GM12878 (cell line): ENCODE results near the gene HDAC8. TPM values are rescaled to one million over a fixed set of nuclear protein-coding genes. Genes with fewer than 3 reads are reported as not detected.

ENCODE experiments used
- ATAC-seq: fragments of 200-7000 bp; cut with Tn5 transposase; 3 replicates; pipeline ENCODE4 v1.9.1; 2020; ENCODE audit warnings: mild to moderate bottlenecking, moderate library complexity
- BruUV-seq: library from RNA; stranded (reverse); fragments of 400-500 nt; replicated peaks from 2 replicates; lab custom pipeline; 2021; lab: Mats Ljungman, UMichigan
- CTCF ChIA-PET: fragments of 300-600 bp; sonication (Branson Sonifier 250); formaldehyde crosslinking; extraction: SDS; loops from one replicate; lab custom pipeline; 2021; ENCODE audit warnings: inconsistent platforms; lab: Yijun Ruan, JAX
- POLR2A ChIA-PET: fragments of 350-600 bp; formaldehyde crosslinking; extraction: SDS; loops from one replicate; lab custom pipeline; 2021; ENCODE audit warnings: inconsistent platforms; lab: Charles Lee
- RAD21 ChIA-PET: fragments of 300-600 bp; sonication (Branson Sonifier 250); formaldehyde crosslinking; loops from one replicate; lab custom pipeline; 2023; ENCODE audit warnings: antibody characterized with exemption; ENCODE audit not compliant: unreplicated experiment; lab: Charles Lee
- SMC1A ChIA-PET: fragments of 300-600 bp; sonication (Branson Sonifier 250); formaldehyde crosslinking; loops from one replicate; lab custom pipeline; 2023; ENCODE audit not compliant: unreplicated experiment, uncharacterized antibody; lab: Charles Lee
- DNase-seq: peaks from one replicate; pipeline ENCODE4 v3.0.0-alpha.2; 2011; ENCODE audit warnings: low read depth, low spot score
- FAIRE-seq: peaks from 3 replicates; lab custom pipeline; 2011; peaks lifted over from hg19 to GRCh38; lab: Jason Lieb, UNC
- H2AFZ ChIP-seq: 2 replicates; pipeline ENCODE4 v1.6.0; 2011; ENCODE audit warnings: low read depth, low read length, control low read depth; ENCODE audit not compliant: control insufficient read depth
- H3K27ac ChIP-seq: 2 replicates; pipeline ENCODE4 v1.5.1; 2011; ENCODE audit warnings: control low read depth; ENCODE audit not compliant: control insufficient read depth, insufficient read depth
- H3K27me3 ChIP-seq, 2 experiments: replicated peaks in 1 of 2; 2 replicates each; pipeline versions ENCODE4 v1.6.0 to v1.6.1; 2011; ENCODE audit warnings: low read length in 1 of 2; ENCODE audit not compliant: control insufficient read depth in 2 of 2, insufficient read depth in 2 of 2
- H3K36me3 ChIP-seq, 2 experiments: 2 replicates each; pipeline ENCODE4 v1.5.1; 2011; ENCODE audit warnings: low read length in 1 of 2; ENCODE audit not compliant: control insufficient read depth in 2 of 2, insufficient read depth in 2 of 2
- H3K4me1 ChIP-seq: 2 replicates; pipeline ENCODE4 v1.6.1; 2011; ENCODE audit warnings: mild to moderate bottlenecking, low read length, moderate library complexity, mixed read lengths; ENCODE audit not compliant: control insufficient read depth, insufficient read depth
- H3K4me2 ChIP-seq: 2 replicates; pipeline ENCODE4 v1.6.0; 2011; ENCODE audit warnings: control low read depth; ENCODE audit not compliant: control insufficient read depth, insufficient read depth
- H3K4me3 ChIP-seq: fragments of 200-600 bp; sonication (generic); 2 replicates; pipeline ENCODE4 v1.5.1; 2016
- H3K79me2 ChIP-seq: 2 replicates; pipeline ENCODE4 v1.6.0; 2011; ENCODE audit warnings: low read length; ENCODE audit not compliant: control insufficient read depth, insufficient read depth
- H3K9ac ChIP-seq: 2 replicates; pipeline ENCODE4 v1.8.0; 2011; ENCODE audit warnings: low read length, control low read depth, mixed read lengths; ENCODE audit not compliant: control insufficient read depth, insufficient read depth
- H3K9me3 ChIP-seq: replicated peaks from 3 replicates; pipeline ENCODE4 v1.5.1; 2011; ENCODE audit warnings: mild to moderate bottlenecking, low read length; ENCODE audit not compliant: control insufficient read depth, insufficient read depth
- H4K20me1 ChIP-seq: 2 replicates; pipeline ENCODE4 v1.6.0; 2011; ENCODE audit not compliant: control insufficient read depth, insufficient read depth
- ATF7 ChIP-seq: fragments of 450-650 bp; IDR thresholded peaks from 2 replicates; pipeline ENCODE4 v1.6.1; 2016; ENCODE audit warnings: low read depth, mild to moderate bottlenecking
- BRCA1 ChIP-seq: IDR thresholded peaks from 2 replicates; pipeline ENCODE4 v1.6.1; 2011; ENCODE audit warnings: low read depth, low read length, improper control_type of control experiment
- CHD2 ChIP-seq: IDR thresholded peaks from 2 replicates; pipeline ENCODE4 v1.6.1; 2011; ENCODE audit warnings: low read depth, low read length, improper control_type of control experiment, borderline replicate concordance
- EZH2 ChIP-seq: IDR thresholded peaks from 2 replicates; pipeline ENCODE4 v1.6.1; 2012; ENCODE audit warnings: low read depth, mild to moderate bottlenecking, control low read depth, inconsistent platforms, low read length, borderline replicate concordance; ENCODE audit not compliant: control insufficient read depth
- MEF2A ChIP-seq: IDR thresholded peaks from 2 replicates; pipeline ENCODE4 v1.6.1; 2011; ENCODE audit warnings: low read depth, mild to moderate bottlenecking, low read length, moderate library complexity; ENCODE audit not compliant: insufficient read depth
- PAX8 ChIP-seq: fragments of 450-650 bp; IDR thresholded peaks from 2 replicates; pipeline ENCODE4 v1.6.1; 2017; ENCODE audit warnings: mild to moderate bottlenecking, moderate library complexity
- RELB ChIP-seq: fragments of 450-650 bp; IDR thresholded peaks from 2 replicates; pipeline ENCODE4 v1.6.1; 2017; ENCODE audit warnings: low read depth, mild to moderate bottlenecking, moderate library complexity
- SREBF1 ChIP-seq: IDR thresholded peaks from 2 replicates; pipeline ENCODE4 v1.6.1; 2012; ENCODE audit warnings: mild to moderate bottlenecking, low read length
- ZNF207 ChIP-seq: fragments of 450-650 bp; IDR thresholded peaks from 2 replicates; pipeline ENCODE4 v1.6.1; 2014; ENCODE audit warnings: antibody characterized with exemption, mild to moderate bottlenecking, borderline replicate concordance
- in situ Hi-C: fragments of 300-500 bp; cut with MboI; formaldehyde crosslinking; loops from 9 replicates; pipeline ENCODE4 v1.14.3; 2018; ENCODE audit warnings: mixed read lengths
- intact Hi-C: fragments of 100-400 bp; cut with micrococcal nuclease; formaldehyde crosslinking; loops from one replicate; pipeline ENCODE4 v1.14.2; 2022; ENCODE audit not compliant: unreplicated experiment
- polyA plus RNA-seq, 11 experiments: library from polyadenylated mRNA; depleted of rRNA in 4 of 11; unstranded in 6 of 11; stranded (reverse) in 5 of 11; fragments of >200 nt; fragmentation: Nextera tagmentation in 4 of 11; fragmentation: Illumina TruSeq in 1 of 11; extraction: Ambion mirVana in 4 of 11; extraction: Trizol in 1 of 11; gene quantifications; 1 replicate in 1 of 11; 2 replicates in 10 of 11; pipeline versions ENCODE4 v1.2.1 to v1.2.3, GENCODE V29; 2011 to 2016; ENCODE audit warnings: inconsistent platforms in 2 of 11, missing spikeins in 2 of 11, low read depth in 1 of 11
- total RNA-seq, 4 experiments: library from RNA; depleted of rRNA in 3 of 4; stranded (reverse); fragments of >200 nt in 3 of 4; fragmentation: Illumina TruSeq in 1 of 4; extraction: Trizol in 1 of 4; gene quantifications; 2 replicates each; pipeline versions ENCODE4 v1.2.1 to v1.2.3, GENCODE V29; 2013 to 2021

HDAC8 gene
- total and polyA plus RNA-seq, 10 of the 15 experiments (the other 5 are each of a cell fraction or from before 2014, with no cell fraction given): 18.1 to 34.7 (median 29.1) TPM

DNA sequence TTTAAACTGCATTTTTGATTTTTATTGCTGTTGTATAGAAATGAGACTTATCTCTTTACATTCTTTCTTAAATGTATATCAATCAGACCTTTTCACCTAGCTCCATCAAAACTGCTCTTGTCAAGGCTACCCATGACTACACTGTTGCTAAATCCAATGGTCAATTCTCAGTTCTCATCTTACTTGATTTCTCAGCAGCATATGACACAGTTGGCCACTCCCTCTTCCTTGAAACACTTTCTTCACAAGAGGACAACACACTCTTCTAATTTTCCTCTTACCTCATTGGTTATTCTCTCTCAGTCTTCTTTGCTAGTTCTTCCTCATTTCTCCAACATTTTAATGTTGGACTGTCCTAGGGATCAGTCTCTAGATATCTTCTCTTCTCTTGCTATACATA, 172.8 kb downstream of the HDAC8 start:
- no peak overlapping the region for H3K9ac ChIP-seq
- no peaks in the 10 kb centered on the region for H3K27me3 ChIP-seq
- POLR2A ChIA-PET: no interaction called here
- H2AFZ ChIP-seq: no peak overlapping the region
- H3K9me3 ChIP-seq: no peaks in the 10 kb centered on the region
- intact Hi-C loops (no loop called here), in situ Hi-C loops (no loop called here)
- H3K36me3 ChIP-seq: no peaks in the 10 kb centered on the region
- SMC1A ChIA-PET: no interaction called here
- no TSS peak for BruUV-seq
- ATAC-seq (no peak), DNase-seq (no peak), FAIRE-seq (no peak)
- CTCF ChIA-PET: no interaction called here
- H3K79me2 ChIP-seq: no peaks in the 10 kb centered on the region
- RAD21 ChIA-PET: no interaction called here
- H4K20me1 ChIP-seq: no peaks in the 10 kb centered on the region
- no peak overlapping the region for H3K4me3 ChIP-seq
- H3K4me1 ChIP-seq: no peaks in the 10 kb centered on the region
- TF ChIP-seq EZH2 (no peak), MEF2A (no peak), ZNF207 (no peak), PAX8 (no peak), RELB (no peak), SREBF1 (no peak), CHD2 (no peak), BRCA1 (no peak), ATF7 (no peak)
- H3K27ac ChIP-seq: no peak overlapping the region
- H3K4me2 ChIP-seq: no peak overlapping the region
